ENCODE data around the gene RNPEPL1.

The RNPEPL1 gene

GRCh38 chr2:240623531-240624010 lies 55.3 kb downstream of the RNPEPL1 start:
- Histone ChIP-seq H3K36me3 (ENCODE audit: control insufficient read depth, insufficient read depth, low read length) (no peaks in the 10 kb centered on the region), H3K4me1 (ENCODE audit: control insufficient read depth, insufficient read depth, low read length) (no peaks in the 10 kb centered on the region), H3K4me3 (ENCODE audit: low read depth, low read length) (no peak overlapping the region), H3K9me3 (ENCODE audit: control insufficient read depth, insufficient read depth, low read length) (no peaks in the 10 kb centered on the region), H3K9ac (ENCODE audit: low read depth, low read length) (no peak overlapping the region), H3K27me3 (ENCODE audit: control insufficient read depth, insufficient read depth, low read length) (no peaks in the 10 kb centered on the region)

GRCh38 chr2:240624011-240624949 lies 56.0 kb downstream of the RNPEPL1 start:
- no peaks in the 10 kb centered on the region for H3K4me1 ChIP-seq (ENCODE audit: control insufficient read depth, insufficient read depth, low read length)
- no peak overlapping the region for H3K9ac ChIP-seq (ENCODE audit: low read depth, low read length)
- no peaks in the 10 kb centered on the region for H3K9me3 ChIP-seq (ENCODE audit: control insufficient read depth, insufficient read depth, low read length)
- H3K27me3 ChIP-seq (ENCODE audit: control insufficient read depth, insufficient read depth, low read length), result no peaks in the 10 kb centered on the region
- no peak overlapping the region for H3K4me3 ChIP-seq (ENCODE audit: low read depth, low read length)
- H3K36me3 ChIP-seq (ENCODE audit: control insufficient read depth, insufficient read depth, low read length), result no peaks in the 10 kb centered on the region

GRCh38 chr2:240624950-240625621 lies 56.8 kb downstream of the RNPEPL1 start, which contains the start of gene GPR35:
GPR35 (plus strand) TSS chr2:240625480; CDS start chr2:240629953, 4,473 bp downstream.
- Histone ChIP-seq H3K27me3 (ENCODE audit: control insufficient read depth, insufficient read depth, low read length) (no peaks in the 10 kb centered on the region), H3K9me3 (ENCODE audit: control insufficient read depth, insufficient read depth, low read length) (no peaks in the 10 kb centered on the region), H3K4me3 (ENCODE audit: low read depth, low read length) (no peak within 1 kb of the TSS), H3K4me1 (ENCODE audit: control insufficient read depth, insufficient read depth, low read length) (no peaks in the 10 kb centered on the region), H3K36me3 (ENCODE audit: control insufficient read depth, insufficient read depth, low read length) (no peaks in the 10 kb centered on the region), H3K9ac (ENCODE audit: low read depth, low read length) (no peak within 1 kb of the TSS)

GRCh38 chr2:240626531-240627300 lies 58.4 kb downstream of the RNPEPL1 start:
- H3K4me3 ChIP-seq (ENCODE audit: low read depth, low read length), result no peak overlapping the region

GRCh38 chr2:240627736-240628506 lies 59.6 kb downstream of the RNPEPL1 start:
- H3K9me3 ChIP-seq (ENCODE audit: control insufficient read depth, insufficient read depth, low read length), result peaks cover 10% of the 10 kb centered on the region
- H3K36me3 ChIP-seq (ENCODE audit: control insufficient read depth, insufficient read depth, low read length), result no peaks in the 10 kb centered on the region
- H3K4me1 ChIP-seq (ENCODE audit: control insufficient read depth, insufficient read depth, low read length), result no peaks in the 10 kb centered on the region
- H3K4me3 ChIP-seq (ENCODE audit: low read depth, low read length), result no peak overlapping the region
- no peak overlapping the region for H3K9ac ChIP-seq (ENCODE audit: low read depth, low read length)
- no peaks in the 10 kb centered on the region for H3K27me3 ChIP-seq (ENCODE audit: control insufficient read depth, insufficient read depth, low read length)

More at GRCh38 chr2:240626531-240627300, 58.4 kb downstream of the RNPEPL1 start:
- Histone ChIP-seq H3K36me3 (ENCODE audit: control insufficient read depth, insufficient read depth, low read length) (no peaks in the 10 kb centered on the region), H3K27me3 (ENCODE audit: control insufficient read depth, insufficient read depth, low read length) (no peaks in the 10 kb centered on the region), H3K9ac (ENCODE audit: low read depth, low read length) (no peak overlapping the region), H3K4me1 (ENCODE audit: control insufficient read depth, insufficient read depth, low read length) (no peaks in the 10 kb centered on the region), H3K9me3 (ENCODE audit: control insufficient read depth, insufficient read depth, low read length) (peaks cover under 1% of the 10 kb centered on the region)

GRCh38 chr2:240628507-240628807 lies 60.2 kb downstream of the RNPEPL1 start:
- Histone ChIP-seq H3K36me3 (ENCODE audit: control insufficient read depth, insufficient read depth, low read length) (no peaks in the 10 kb centered on the region), H3K9ac (ENCODE audit: low read depth, low read length) (no peak overlapping the region), H3K9me3 (ENCODE audit: control insufficient read depth, insufficient read depth, low read length) (peaks cover 10% of the 10 kb centered on the region), H3K4me1 (ENCODE audit: control insufficient read depth, insufficient read depth, low read length) (no peaks in the 10 kb centered on the region), H3K4me3 (ENCODE audit: low read depth, low read length) (no peak overlapping the region), H3K27me3 (ENCODE audit: control insufficient read depth, insufficient read depth, low read length) (no peaks in the 10 kb centered on the region)

- Histone ChIP-seq H3K36me3 (ENCODE audit: control insufficient read depth, insufficient read depth, low read length) (no peaks in the 10 kb centered on the region), H3K9me3 (ENCODE audit: control insufficient read depth, insufficient read depth, low read length) (peaks cover 15% of the 10 kb centered on the region)
Observed at GRCh38 chr2:240628808-240629618, 60.7 kb downstream of the RNPEPL1 start.

GRCh38 chr2:240629619-240629967 lies 61.3 kb downstream of the RNPEPL1 start:
- H3K4me3 ChIP-seq (ENCODE audit: low read depth, low read length), result no peak overlapping the region
- H3K4me1 ChIP-seq (ENCODE audit: control insufficient read depth, insufficient read depth, low read length), result no peaks in the 10 kb centered on the region
- no peak overlapping the region for H3K9ac ChIP-seq (ENCODE audit: low read depth, low read length)
- no peaks in the 10 kb centered on the region for H3K27me3 ChIP-seq (ENCODE audit: control insufficient read depth, insufficient read depth, low read length)
- no peaks in the 10 kb centered on the region for H3K36me3 ChIP-seq (ENCODE audit: control insufficient read depth, insufficient read depth, low read length)
- peaks cover 16% of the 10 kb centered on the region for H3K9me3 ChIP-seq (ENCODE audit: control insufficient read depth, insufficient read depth, low read length)

More at GRCh38 chr2:240628808-240629618, 60.7 kb downstream of the RNPEPL1 start:
- no peak overlapping the region for H3K4me3 ChIP-seq (ENCODE audit: low read depth, low read length)
- H3K9ac ChIP-seq (ENCODE audit: low read depth, low read length), result no peak overlapping the region
- no peaks in the 10 kb centered on the region for H3K4me1 ChIP-seq (ENCODE audit: control insufficient read depth, insufficient read depth, low read length)
- no peaks in the 10 kb centered on the region for H3K27me3 ChIP-seq (ENCODE audit: control insufficient read depth, insufficient read depth, low read length)

GRCh38 chr2:240629968-240630770 lies 61.9 kb downstream of the RNPEPL1 start:
- no peak overlapping the region for H3K4me3 ChIP-seq (ENCODE audit: low read depth, low read length)
- H3K9ac ChIP-seq (ENCODE audit: low read depth, low read length), result no peak overlapping the region
- H3K4me1 ChIP-seq (ENCODE audit: control insufficient read depth, insufficient read depth, low read length), result no peaks in the 10 kb centered on the region
- no peaks in the 10 kb centered on the region for H3K27me3 ChIP-seq (ENCODE audit: control insufficient read depth, insufficient read depth, low read length)
- H3K9me3 ChIP-seq (ENCODE audit: control insufficient read depth, insufficient read depth, low read length), result peaks cover 16% of the 10 kb centered on the region
- no peaks in the 10 kb centered on the region for H3K36me3 ChIP-seq (ENCODE audit: control insufficient read depth, insufficient read depth, low read length)
